HG03442 (cell line): ENCODE data around the gene SIX5.

Experiments
- ATAC-seq: cut with Tn5 transposase; IDR thresholded peaks from one replicate; pipeline ENCODE4 v1.9.1; 2021; ENCODE audit warnings: mild to moderate bottlenecking, moderate library complexity; ENCODE audit not compliant: unreplicated experiment

The SIX5 gene

GRCh38 chr19:45716359-45717130 lies 52.5 kb downstream of the SIX5 start:
- no peak for ATAC-seq

DNA sequence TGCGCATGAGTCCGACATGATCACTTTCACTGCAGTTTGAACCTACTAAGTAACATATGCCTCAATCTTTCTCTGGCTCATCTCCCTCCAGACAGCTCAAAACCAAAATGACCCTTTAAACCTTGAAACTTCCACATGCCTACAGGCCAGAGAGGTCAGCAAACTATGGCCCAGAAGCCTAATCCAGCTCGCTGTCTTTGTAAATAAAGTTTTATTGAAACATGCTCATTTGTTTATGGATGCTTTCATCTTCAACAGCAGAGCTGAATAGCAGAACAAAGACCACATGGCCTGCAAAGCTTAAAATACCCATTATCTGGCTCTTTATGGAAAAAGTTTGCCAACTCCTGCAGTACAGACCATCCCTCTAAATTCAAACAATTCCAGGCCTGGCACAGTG lies 53.9 kb downstream of the SIX5 start:
- ATAC-seq = no peak
